TTC549 (cell line): ENCODE results near the gene SWAP70.

Source experiments
- FAIRE-seq: peaks from 2 replicates; lab custom pipeline; 2012; peaks lifted over from hg19 to GRCh38; lab: Jason Lieb, UNC

The SWAP70 gene

GRCh38 chr11:9651899-9652748, 11.8 kb upstream of the SWAP70 start:
- no peak for FAIRE-seq

DNA sequence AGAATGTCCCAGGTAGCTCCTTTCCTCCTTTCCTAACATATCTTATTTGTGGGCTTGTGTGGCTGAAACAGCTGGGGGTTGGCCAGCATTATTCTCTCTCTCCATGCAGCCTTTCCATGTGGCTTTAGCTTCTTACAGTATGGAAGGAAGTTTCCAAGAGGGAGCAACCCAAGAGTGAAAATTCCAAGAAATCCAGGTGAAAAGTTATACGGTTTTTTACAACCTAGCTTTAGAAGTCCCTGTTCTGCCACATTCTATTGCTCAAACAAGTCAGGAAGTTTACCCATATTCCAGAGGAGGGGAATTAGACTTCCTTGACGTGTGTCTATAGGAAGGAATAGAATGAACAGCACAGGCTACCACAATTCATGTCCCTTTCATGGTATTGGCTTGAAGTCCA, 10.0 kb upstream of the SWAP70 start:
- no peak for FAIRE-seq

- no peak for FAIRE-seq
These were observed 7.0 kb upstream of the SWAP70 start for GRCh38 chr11:9656864-9657263.

- FAIRE-seq = no peak
These were observed 6.3 kb upstream of the SWAP70 start for GRCh38 chr11:9657531-9657930.

GRCh38 chr11:9660886-9661285, 3.0 kb upstream of the SWAP70 start:
- FAIRE-seq = no peak

DNA sequence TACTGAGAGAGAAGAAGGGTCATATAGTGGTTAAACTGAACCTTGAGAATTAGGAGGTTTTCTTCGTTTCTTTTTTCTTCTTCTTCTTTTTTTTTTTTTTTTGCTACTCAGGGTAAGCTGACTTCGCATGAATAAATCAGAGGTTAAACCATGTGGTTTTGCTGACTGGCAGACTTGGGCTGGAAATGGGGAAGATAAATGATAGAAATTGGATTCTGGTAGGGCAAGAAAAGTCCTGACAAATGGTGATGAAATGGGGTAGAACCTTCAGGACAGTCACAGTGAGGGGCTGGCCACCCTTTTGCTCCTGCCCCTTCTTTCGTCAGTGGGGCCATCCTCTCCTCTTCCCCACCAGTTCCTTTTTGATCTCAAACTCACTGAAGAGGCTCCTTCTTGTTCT, 1.6 kb upstream of the SWAP70 start:
- FAIRE-seq = no peak

- no peak for FAIRE-seq
These were observed 647 bp downstream of the SWAP70 start for GRCh38 chr11:9664276-9665171.

DNA sequence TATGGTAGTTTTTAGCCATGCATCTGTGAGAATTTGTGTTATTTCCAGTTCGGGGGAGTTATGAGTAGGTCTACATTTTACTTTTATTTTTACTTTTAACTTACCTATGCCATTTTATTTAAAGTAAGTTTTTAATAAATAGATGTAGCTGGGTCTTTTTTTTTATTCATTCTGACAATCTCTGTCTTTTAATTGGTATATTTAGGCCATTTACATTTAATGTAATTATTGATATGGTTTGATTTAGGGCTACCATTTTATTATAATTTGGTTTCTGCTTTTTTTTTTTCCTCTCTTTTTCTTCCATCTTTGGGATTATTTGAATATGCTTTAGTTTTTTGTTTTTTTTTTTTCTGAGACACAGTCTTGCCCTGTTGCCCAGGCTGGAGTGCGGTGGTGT, 1.9 kb downstream of the SWAP70 start:
- no peak for FAIRE-seq

DNA sequence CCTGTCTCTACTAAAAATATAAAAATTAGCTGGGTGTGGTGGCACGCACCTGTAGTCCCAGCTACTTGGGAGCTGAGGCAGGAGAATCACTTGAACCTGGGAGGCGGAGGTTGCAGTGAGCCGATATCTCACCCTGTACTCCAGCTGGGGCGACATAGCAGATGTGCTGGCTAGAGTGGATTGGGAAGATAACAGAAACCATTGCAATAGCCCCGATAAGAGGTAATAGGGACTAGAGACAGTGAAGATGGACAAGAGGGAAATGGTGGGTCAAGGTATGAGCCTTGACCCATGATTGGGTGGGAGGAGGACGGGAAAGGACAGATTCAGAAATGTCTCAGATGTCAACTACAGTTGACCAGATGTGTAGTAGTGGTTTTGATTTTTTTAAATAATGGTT, 6.1 kb downstream of the SWAP70 start:
- no peak for FAIRE-seq

- no peak for FAIRE-seq
These were observed 8.5 kb downstream of the SWAP70 start for GRCh38 chr11:9672288-9672916.

GRCh38 chr11:9672918-9673317, 9.0 kb downstream of the SWAP70 start:
- FAIRE-seq = no peak

- FAIRE-seq = no peak
These were observed 11.8 kb downstream of the SWAP70 start for GRCh38 chr11:9675691-9676090.

DNA sequence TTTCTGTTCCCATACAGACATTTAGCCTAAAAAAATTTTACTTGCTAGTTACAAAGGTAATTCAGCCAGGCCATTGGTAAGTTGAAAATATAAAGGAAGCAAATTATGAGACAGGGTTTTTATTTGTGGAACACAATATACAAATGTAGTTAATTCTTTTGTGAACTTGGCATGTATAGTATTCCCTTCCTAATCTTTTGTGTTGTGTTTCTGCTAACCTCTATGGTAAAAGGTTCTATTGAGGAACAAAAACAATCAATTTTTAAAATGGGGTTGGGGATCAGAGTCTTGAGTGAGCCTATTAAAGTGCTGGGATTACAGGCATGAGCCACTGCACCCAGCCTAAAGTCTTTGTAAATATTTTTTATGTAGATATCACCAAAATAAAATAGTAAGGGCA, 14.1 kb downstream of the SWAP70 start:
- no peak for FAIRE-seq

DNA sequence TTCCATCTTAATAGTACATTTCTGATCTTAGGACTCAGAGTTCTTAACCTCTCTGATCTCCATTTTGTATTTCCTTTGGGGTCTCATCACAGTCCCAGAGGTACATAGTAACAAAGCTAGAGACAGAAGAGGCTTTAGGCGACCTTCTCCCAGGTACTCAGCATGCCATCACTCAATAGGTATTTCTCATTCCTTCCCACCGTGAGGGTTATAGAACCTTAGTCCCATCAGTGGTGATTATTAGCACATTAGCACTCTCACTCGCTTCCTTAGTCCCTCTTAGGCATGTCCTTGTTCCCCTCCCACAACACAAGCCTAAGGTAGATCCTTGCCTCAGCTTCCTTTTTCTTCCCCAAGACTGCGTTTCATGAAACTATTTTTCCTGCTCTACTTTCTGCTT, 14.7 kb downstream of the SWAP70 start:
- FAIRE-seq = no peak

DNA sequence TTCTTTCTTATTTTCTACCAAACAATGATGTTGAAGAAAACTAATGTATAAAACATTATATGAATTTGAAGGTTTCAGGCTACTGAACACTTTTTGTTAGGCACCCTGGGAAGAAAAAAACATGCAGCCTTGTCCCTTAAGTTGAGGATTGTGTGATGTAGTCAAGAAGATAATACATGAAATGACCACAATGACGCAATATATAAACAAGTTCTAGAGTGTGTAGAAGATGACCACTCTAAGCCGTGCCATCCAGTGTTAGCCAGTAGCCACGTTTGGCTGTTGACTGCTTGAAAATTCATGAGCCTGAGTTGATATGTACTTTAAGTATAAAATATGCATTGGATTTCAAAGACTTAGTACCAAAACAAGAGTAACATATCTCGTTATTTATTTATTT, 16.2 kb downstream of the SWAP70 start:
- FAIRE-seq = no peak

GRCh38 chr11:9681583-9682372, 17.9 kb downstream of the SWAP70 start:
- FAIRE-seq = no peak

DNA sequence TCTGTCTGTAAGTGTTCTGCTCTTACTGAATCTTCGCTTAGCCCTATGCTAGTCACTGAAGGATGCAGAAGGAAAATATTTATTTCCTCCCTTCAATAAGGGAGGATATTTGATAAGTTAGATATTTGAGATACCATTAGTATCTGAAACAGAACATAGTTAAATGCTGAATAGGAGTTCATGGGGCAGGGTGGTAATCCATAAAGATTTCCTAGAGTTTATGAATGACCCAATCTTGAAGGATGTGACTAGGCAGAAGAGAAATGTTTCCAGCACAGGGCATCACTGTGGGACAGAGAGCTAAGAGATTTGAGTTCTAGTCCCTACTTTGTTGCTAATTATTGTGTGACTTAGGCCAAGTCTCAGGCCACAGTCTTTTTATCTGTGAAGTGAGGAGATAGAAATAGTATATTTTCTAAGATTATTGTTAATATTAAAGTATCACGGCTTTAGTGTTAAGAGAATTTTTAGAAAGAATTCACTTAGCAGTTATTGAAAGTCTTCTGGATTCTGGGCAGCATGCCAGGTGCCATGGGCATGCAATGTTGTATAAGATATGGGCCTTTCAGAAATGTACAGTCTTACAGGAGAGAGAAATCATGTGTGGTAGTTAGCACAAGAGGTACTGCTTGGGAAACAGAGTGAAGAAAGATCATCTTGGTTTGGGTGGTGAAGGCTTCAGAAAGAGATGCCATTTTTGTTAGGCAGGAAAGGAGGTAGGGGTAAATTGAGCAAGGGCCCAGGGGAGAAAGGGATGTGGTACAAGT, 24.0 kb downstream of the SWAP70 start:
- FAIRE-seq = no peak

- FAIRE-seq = no peak
These were observed 25.0 kb downstream of the SWAP70 start for GRCh38 chr11:9688716-9689511.

DNA sequence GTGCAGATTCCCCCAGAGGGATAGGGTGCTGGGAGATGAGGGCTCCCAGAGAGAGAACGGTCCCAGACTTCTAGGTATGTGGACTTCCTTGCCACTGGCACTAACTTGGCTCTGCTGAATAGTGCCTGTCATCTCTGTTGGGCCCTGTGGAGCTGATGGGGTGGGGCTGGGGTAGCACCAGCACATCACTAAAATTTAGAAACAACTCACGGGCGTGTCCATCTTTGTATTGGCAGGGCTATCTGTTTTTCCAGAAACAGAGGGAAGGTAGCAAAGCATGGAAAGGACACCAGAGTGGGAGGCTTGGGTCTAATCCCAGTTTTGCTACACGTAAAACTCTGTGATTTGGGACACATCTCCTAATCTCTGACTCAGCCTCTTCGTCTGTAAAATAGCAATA, 25.8 kb downstream of the SWAP70 start:
- no peak for FAIRE-seq

DNA sequence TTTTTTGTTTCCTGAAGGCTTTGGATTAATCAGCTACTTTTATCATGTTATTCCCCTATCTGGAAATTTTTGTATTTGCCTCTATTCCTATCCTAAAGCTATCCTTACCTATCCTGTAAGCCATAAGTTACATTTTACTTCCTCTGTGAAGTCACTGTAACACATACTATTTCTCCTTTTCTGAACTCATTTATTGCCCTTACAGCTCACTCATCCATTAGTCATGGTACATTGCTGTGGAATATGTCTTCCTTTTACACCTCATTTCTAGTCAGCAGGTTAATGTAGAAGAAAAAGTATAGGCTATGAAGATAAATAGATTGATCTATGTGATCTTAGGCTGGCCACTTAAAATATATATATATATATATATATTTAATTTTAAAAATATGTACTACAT, 28.0 kb downstream of the SWAP70 start:
- no peak for FAIRE-seq

DNA sequence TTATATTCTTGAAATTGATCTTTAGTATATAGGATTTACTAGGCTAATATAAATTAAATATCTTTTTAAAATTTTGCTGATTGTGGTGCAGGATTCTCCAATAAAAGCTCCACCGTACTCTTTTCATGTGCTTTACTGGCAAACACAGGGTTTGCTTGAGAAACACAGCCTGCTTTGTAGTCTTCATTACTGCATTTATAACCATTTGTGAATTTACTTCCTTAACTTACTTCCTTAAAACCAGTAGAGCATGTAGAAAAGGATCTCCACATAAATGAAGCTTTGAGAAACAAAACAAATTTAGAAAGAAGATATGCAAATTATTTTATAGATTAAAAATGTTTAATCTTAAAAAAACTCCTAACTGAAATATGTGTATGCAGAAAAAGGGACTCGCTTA, 28.8 kb downstream of the SWAP70 start:
- no peak for FAIRE-seq
